Measurements from ENCODE around the gene RHBDL3.

Gene RHBDL3

DNA sequence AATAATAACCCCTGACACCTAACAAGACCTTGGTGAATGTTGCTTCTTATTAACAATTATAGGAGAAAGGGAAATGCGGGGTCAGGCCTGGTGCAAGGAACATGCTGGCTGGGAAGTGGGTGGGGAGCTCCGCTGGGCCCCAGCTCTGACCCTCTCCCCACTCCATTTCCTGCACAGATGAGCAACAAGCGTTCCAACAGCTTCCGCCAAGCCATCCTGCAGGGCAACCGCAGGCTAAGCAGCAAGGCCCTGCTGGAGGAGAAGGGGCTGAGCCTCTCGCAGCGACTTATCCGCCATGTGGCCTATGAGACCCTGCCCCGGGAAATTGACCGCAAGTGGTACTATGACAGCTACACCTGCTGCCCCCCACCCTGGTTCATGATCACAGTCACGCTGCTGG, 23.0 kb downstream of the RHBDL3 start:
- no peak overlapping the region for H3K27ac ChIP-seq (ENCODE audit: insufficient read depth, low read depth, low read length, poor library complexity, severe bottlenecking)
- WGBS, 2 experiments: 87 to 88% methylated on average over 11 of the region's 11 CpGs
- H3K9me3 ChIP-seq (ENCODE audit: control insufficient read depth, low read length): no peaks in the 10 kb centered on the region
- no peaks in the 10 kb centered on the region for H3K36me3 ChIP-seq (ENCODE audit: control insufficient read depth, insufficient read depth, low read length)
- no peaks in the 10 kb centered on the region for H3K27me3 ChIP-seq (ENCODE audit: control insufficient read depth, insufficient read depth, low read length, poor library complexity, severe bottlenecking)
- H3K4me3 ChIP-seq (ENCODE audit: insufficient read depth, low read depth, low read length): no peak overlapping the region
- H3K4me1 ChIP-seq (ENCODE audit: control insufficient read depth, insufficient read depth, low read length): peaks cover 4% of the 10 kb centered on the region

DNA sequence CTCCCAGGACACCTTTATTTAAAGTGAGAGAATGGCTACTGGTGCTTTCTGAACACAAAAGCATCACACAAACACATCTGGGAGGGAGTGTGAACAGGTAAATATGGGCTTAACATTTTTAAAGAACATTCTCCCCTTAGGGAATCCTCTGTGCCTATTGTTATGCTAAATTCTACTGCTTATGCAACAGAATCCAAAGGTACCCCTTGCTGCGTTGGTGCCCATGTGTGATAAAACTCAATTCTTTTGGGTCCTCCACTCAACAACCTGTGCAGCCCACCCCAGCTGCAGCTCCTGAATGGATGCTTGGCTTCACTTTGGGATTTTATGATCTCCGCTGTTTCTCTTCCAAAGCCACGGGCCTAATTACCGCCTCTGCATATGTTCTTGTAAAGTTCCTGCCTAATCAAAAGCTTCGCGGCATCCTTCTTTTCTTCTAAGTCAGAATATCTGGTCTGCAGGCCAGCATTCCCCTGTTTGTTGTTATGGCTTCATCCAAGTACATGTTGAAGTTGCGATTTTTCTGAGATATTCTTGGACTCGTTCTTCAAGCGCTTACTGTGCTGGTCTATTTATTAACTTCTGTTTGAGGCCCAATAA, 23.9 kb downstream of the RHBDL3 start:
- WGBS, 2 experiments: 45 to 48% methylated on average over 9 of the region's 9 CpGs
- Histone ChIP-seq H3K9me3 (ENCODE audit: control insufficient read depth, low read length) (no peaks in the 10 kb centered on the region), H3K4me3 (ENCODE audit: insufficient read depth, low read depth, low read length) (no peak overlapping the region), H3K27ac (ENCODE audit: insufficient read depth, low read depth, low read length, poor library complexity, severe bottlenecking) (no peak overlapping the region), H3K27me3 (ENCODE audit: control insufficient read depth, insufficient read depth, low read length, poor library complexity, severe bottlenecking) (no peaks in the 10 kb centered on the region), H3K36me3 (ENCODE audit: control insufficient read depth, insufficient read depth, low read length) (no peaks in the 10 kb centered on the region), H3K4me1 (ENCODE audit: control insufficient read depth, insufficient read depth, low read length) (peaks cover 4% of the 10 kb centered on the region)

DNA sequence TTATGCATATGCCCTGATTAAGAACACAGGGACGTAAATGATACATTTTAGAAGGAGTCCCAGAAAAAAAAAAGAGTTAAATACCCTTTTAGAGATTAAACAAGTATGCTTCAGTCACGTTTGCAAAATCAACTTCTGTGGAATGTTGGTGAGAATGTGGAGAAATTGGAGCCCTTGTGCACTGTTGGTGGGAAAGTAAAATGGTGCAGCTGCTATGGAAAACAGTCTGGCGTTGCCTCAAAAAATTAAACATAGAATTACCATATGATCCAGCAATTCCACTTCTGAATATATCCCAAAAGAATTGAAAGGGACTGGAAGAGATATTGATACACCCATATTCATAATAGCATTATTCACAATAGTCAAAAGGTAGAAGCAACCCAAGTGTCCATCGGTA, 26.5 kb downstream of the RHBDL3 start:
- peaks cover 4% of the 10 kb centered on the region for H3K4me1 ChIP-seq (ENCODE audit: control insufficient read depth, insufficient read depth, low read length)
- no peaks in the 10 kb centered on the region for H3K36me3 ChIP-seq (ENCODE audit: control insufficient read depth, insufficient read depth, low read length)
- no peaks in the 10 kb centered on the region for H3K27me3 ChIP-seq (ENCODE audit: control insufficient read depth, insufficient read depth, low read length, poor library complexity, severe bottlenecking)
- H3K4me3 ChIP-seq (ENCODE audit: insufficient read depth, low read depth, low read length): no peak overlapping the region
- 91% methylated on average over 3 to 4 of the region's 4 CpGs for WGBS, 2 experiments
- no peaks in the 10 kb centered on the region for H3K9me3 ChIP-seq (ENCODE audit: control insufficient read depth, low read length)
- H3K27ac ChIP-seq (ENCODE audit: insufficient read depth, low read depth, low read length, poor library complexity, severe bottlenecking): no peak overlapping the region

DNA sequence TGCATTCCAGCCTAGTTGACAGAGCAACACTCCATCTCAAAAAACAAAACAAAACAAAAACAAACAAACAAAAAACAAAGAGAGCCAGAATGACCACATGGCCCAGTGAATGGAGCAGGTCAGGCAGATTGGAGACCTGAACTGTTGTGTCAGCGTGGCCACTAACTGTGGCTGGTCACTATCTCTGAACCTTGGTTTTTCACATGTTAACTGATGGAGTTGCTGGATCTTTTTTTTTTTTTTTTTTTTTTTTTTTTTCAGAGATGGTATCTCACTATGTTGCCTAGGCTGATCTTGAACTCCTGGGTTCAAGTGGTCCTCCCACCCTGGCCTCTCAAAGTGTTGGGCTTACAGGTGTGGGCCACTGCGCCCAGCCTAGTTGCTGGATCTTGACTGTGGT, 31.8 kb downstream of the RHBDL3 start:
- H3K4me1 ChIP-seq (ENCODE audit: control insufficient read depth, insufficient read depth, low read length): peaks cover 15% of the 10 kb centered on the region
- H3K4me3 ChIP-seq (ENCODE audit: insufficient read depth, low read depth, low read length): no peak overlapping the region
- H3K36me3 ChIP-seq (ENCODE audit: control insufficient read depth, insufficient read depth, low read length): no peaks in the 10 kb centered on the region
- 95 to 98% methylated on average over 2 of the region's 2 CpGs for WGBS, 2 experiments
- no peaks in the 10 kb centered on the region for H3K27me3 ChIP-seq (ENCODE audit: control insufficient read depth, insufficient read depth, low read length, poor library complexity, severe bottlenecking)
- no peak overlapping the region for H3K27ac ChIP-seq (ENCODE audit: insufficient read depth, low read depth, low read length, poor library complexity, severe bottlenecking)
- H3K9me3 ChIP-seq (ENCODE audit: control insufficient read depth, low read length): no peaks in the 10 kb centered on the region

DNA sequence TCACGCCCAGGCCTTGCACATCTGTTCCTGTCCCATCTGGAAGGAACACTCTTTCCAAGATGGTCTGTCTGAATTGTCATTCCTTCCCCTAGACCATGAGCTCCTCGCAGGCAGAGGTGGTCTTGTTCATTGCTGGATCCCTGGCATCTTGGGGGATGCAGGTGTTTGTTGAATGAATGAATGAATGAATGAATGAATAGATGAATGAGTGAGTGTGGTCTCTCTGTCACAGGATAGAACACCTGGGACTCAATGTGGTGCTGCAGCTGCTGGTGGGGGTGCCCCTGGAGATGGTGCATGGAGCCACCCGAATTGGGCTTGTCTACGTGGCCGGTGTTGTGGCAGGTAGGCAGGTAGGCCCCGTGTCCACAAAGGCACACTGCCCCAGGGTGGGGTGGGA, 32.2 kb downstream of the RHBDL3 start:
- 96 to 97% methylated on average over 6 of the region's 6 CpGs for WGBS, 2 experiments
- Histone ChIP-seq H3K27ac (ENCODE audit: insufficient read depth, low read depth, low read length, poor library complexity, severe bottlenecking) (no peak overlapping the region), H3K4me1 (ENCODE audit: control insufficient read depth, insufficient read depth, low read length) (peaks cover 18% of the 10 kb centered on the region), H3K9me3 (ENCODE audit: control insufficient read depth, low read length) (no peaks in the 10 kb centered on the region), H3K36me3 (ENCODE audit: control insufficient read depth, insufficient read depth, low read length) (no peaks in the 10 kb centered on the region), H3K4me3 (ENCODE audit: insufficient read depth, low read depth, low read length) (no peak overlapping the region), H3K27me3 (ENCODE audit: control insufficient read depth, insufficient read depth, low read length, poor library complexity, severe bottlenecking) (no peaks in the 10 kb centered on the region)

DNA sequence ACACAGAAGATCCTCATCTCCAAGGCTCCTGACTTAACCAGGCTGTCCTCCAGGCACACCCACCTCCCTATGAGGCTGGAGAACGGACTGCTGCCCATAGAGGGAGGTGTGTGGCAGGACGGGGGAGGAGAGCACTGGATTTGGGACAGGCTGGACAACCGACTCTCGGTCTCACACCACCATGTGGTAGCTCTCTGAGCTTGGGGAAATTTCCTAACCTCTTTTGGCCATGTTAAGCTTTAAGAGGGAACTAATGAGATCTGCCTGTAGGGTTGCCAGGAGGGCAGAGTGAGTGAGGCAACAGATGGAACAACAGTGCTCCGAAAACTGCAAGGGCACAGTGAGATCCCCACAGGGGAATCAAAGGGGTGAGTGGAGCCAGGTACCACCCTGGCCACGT, 32.7 kb downstream of the RHBDL3 start:
- no peaks in the 10 kb centered on the region for H3K36me3 ChIP-seq (ENCODE audit: control insufficient read depth, insufficient read depth, low read length)
- H3K27ac ChIP-seq (ENCODE audit: insufficient read depth, low read depth, low read length, poor library complexity, severe bottlenecking): no peak overlapping the region
- no peak overlapping the region for H3K4me3 ChIP-seq (ENCODE audit: insufficient read depth, low read depth, low read length)
- H3K4me1 ChIP-seq (ENCODE audit: control insufficient read depth, insufficient read depth, low read length): peaks cover 23% of the 10 kb centered on the region
- WGBS, 2 experiments: 85 to 87% methylated on average over 6 of the region's 6 CpGs
- no peaks in the 10 kb centered on the region for H3K27me3 ChIP-seq (ENCODE audit: control insufficient read depth, insufficient read depth, low read length, poor library complexity, severe bottlenecking)
- no peaks in the 10 kb centered on the region for H3K9me3 ChIP-seq (ENCODE audit: control insufficient read depth, low read length)

DNA sequence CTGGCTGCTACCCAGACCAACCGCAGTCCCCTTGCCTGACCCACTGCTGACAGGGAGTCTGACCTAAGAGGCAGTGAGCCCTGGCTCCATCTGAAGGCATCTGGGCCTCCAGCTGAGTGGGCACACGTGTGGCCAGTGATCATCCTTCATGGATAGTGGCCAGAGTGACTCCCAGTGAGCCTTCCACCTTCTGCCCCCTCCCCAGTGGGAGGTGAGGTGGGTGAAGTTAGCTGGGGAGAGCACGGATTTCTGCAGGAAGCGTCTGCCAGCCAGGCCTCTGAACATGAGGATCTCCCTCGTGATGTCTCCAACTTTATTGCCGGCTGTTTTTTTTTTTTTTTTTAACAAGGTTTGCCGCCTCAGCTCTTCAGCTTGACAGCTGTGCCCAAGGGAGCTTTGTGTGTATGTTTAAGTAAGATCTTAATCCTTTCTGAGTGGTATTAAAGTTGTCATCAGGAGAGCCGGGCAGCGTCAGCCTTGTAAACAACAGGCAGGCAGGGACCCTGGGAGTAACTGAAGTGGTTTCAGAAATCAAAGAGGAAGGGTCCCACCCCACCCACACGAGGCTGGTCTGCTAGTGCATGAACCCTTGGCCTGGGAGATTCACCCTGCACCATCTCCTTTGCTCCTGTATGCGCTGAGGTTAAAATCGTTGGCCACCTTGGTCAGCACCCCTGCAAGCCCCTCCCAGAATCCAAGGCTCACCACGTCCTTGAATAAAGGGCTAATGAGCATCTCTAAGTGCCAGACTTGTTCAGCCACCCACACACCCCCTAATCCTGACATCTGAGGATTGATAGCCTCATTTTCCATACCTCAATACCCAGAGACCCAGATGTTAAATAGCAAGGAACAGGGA, 33.3 kb downstream of the RHBDL3 start:
- WGBS, 2 experiments: 74% methylated on average over 13 of the region's 13 CpGs
- Histone ChIP-seq H3K36me3 (ENCODE audit: control insufficient read depth, insufficient read depth, low read length) (no peaks in the 10 kb centered on the region), H3K27ac (ENCODE audit: insufficient read depth, low read depth, low read length, poor library complexity, severe bottlenecking) (no peak overlapping the region), H3K4me1 (ENCODE audit: control insufficient read depth, insufficient read depth, low read length) (peaks cover 29% of the 10 kb centered on the region), H3K4me3 (ENCODE audit: insufficient read depth, low read depth, low read length) (no peak overlapping the region), H3K27me3 (ENCODE audit: control insufficient read depth, insufficient read depth, low read length, poor library complexity, severe bottlenecking) (no peaks in the 10 kb centered on the region), H3K9me3 (ENCODE audit: control insufficient read depth, low read length) (no peaks in the 10 kb centered on the region)

DNA sequence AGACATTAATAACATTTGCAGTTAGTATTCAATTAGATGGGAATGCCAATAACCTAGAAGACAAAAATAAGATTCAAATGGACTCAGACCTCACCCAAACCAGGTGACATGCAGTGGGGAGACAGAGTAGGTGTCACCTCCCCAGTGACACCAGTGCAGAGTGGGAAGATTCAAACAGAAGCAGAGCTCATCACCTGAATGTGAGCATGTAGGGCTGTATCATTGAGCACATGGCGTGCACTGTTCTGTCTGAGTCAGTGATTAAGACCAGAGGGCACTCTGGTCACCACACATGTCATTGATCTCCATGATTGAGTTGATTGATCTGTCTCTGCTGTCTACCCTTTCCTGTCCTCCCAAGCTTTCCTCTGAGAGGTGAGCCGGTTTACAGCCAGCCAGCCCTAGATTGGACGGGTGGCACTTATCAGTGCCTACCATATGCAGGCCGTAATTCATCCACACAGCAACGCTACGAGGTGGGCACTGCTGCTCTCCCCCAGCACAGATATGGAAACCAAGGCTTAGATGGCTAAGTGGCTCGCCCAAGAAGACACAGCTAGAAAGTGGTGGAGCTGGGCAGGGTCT, 34.0 kb downstream of the RHBDL3 start:
- no peak overlapping the region for H3K27ac ChIP-seq (ENCODE audit: insufficient read depth, low read depth, low read length, poor library complexity, severe bottlenecking)

DNA sequence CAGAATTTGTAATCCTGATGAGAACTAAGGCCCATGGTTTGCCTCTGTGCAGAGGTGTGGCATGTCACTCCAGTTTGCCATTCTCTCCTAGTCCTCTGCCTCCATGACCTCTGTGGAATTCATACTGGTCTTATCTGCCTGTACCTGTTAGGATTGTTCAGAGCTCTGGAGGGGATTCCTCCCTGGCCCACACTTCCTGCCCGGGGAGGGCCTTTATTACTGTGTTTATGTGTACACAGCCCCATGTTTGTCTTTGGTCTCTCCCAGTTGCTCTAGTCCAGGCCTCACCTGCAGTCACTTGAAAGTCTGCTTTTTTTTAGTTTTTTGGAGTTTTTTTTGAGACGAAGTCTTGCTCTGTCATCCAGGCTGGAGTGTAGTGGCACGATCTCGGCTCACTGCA, 36.4 kb downstream of the RHBDL3 start:
- Histone ChIP-seq H3K27me3 (ENCODE audit: control insufficient read depth, insufficient read depth, low read length, poor library complexity, severe bottlenecking) (no peaks in the 10 kb centered on the region), H3K4me1 (ENCODE audit: control insufficient read depth, insufficient read depth, low read length) (peaks cover 46% of the 10 kb centered on the region), H3K27ac (ENCODE audit: insufficient read depth, low read depth, low read length, poor library complexity, severe bottlenecking) (no peak overlapping the region), H3K9me3 (ENCODE audit: control insufficient read depth, low read length) (no peaks in the 10 kb centered on the region), H3K4me3 (ENCODE audit: insufficient read depth, low read depth, low read length) (no peak overlapping the region), H3K36me3 (ENCODE audit: control insufficient read depth, insufficient read depth, low read length) (no peaks in the 10 kb centered on the region)
- WGBS, 2 experiments: 91 to 96% methylated on average over 4 of the region's 4 CpGs

More for the DNA sequence above, 34.0 kb downstream of the RHBDL3 start:
- H3K9me3 ChIP-seq (ENCODE audit: control insufficient read depth, low read length): no peaks in the 10 kb centered on the region
- peaks cover 36% of the 10 kb centered on the region for H3K4me1 ChIP-seq (ENCODE audit: control insufficient read depth, insufficient read depth, low read length)
- no peak overlapping the region for H3K4me3 ChIP-seq (ENCODE audit: insufficient read depth, low read depth, low read length)
- WGBS, 2 experiments: 94 to 97% methylated on average over 7 of the region's 7 CpGs
- H3K36me3 ChIP-seq (ENCODE audit: control insufficient read depth, insufficient read depth, low read length): no peaks in the 10 kb centered on the region
- H3K27me3 ChIP-seq (ENCODE audit: control insufficient read depth, insufficient read depth, low read length, poor library complexity, severe bottlenecking): no peaks in the 10 kb centered on the region

DNA sequence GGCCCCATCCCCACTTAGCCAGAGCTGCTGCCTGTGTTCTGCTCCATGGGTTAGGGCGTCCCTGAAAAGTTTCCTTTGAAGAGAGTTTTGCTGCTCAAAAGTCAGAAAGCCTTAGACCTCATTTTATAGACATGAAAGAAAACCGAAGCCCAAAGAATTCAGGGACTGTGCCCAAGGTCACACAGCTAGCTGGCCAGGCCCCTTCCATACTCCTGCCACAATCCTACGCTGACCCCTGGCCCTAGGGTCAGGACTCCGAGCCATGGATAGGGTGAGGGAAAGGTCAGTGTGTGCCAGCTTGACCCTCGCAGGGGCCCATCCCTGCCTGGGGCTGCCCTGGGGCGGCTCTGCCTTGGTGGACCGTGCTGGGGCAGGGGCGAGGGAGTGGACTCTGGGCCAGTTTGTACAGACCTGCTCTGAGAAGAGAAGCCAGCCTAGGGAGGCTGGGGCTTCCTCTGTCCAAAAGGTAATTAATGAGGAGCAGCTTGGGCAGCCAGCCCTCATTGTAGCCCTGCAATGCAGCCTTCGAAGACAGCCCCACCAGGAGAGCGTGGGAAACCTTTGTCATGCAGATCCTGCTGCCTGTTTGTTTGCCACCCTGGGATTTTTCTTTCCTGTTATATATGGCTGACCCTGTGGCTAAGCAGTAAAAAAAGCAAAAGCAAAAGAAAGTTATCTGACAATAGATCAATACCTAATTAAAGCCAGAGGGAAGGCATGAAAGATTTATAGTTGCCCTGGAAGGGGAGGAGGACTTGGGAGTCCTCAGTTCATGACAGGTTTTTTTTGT, 37.4 kb downstream of the RHBDL3 start:
- H3K27me3 ChIP-seq (ENCODE audit: control insufficient read depth, insufficient read depth, low read length, poor library complexity, severe bottlenecking): no peaks in the 10 kb centered on the region
- peak overlapping the region; percentile 83 for H3K27ac ChIP-seq (ENCODE audit: insufficient read depth, low read depth, low read length, poor library complexity, severe bottlenecking)
- H3K4me3 ChIP-seq (ENCODE audit: insufficient read depth, low read depth, low read length): no peak overlapping the region
- peaks cover 51% of the 10 kb centered on the region for H3K4me1 ChIP-seq (ENCODE audit: control insufficient read depth, insufficient read depth, low read length)
- H3K9me3 ChIP-seq (ENCODE audit: control insufficient read depth, low read length): no peaks in the 10 kb centered on the region
- no peaks in the 10 kb centered on the region for H3K36me3 ChIP-seq (ENCODE audit: control insufficient read depth, insufficient read depth, low read length)
- WGBS, 2 experiments: 17 to 19% methylated on average over 10 of the region's 10 CpGs
